MCF 10A (cell line): ENCODE results near the gene EEF1AKMT3. TPM values are rescaled to one million over a fixed set of nuclear protein-coding genes. Genes with fewer than 3 reads are reported as not detected.

Source experiments
- BruUV-seq: library from RNA; stranded (reverse); fragments of 400-500 nt; replicated peaks from 2 replicates; lab custom pipeline; 2021; lab: Mats Ljungman, UMichigan
- CTCF ChIA-PET: fragments of 300-600 bp; sonication (Branson Sonifier 250); formaldehyde crosslinking; extraction: SDS; loops from one replicate; lab custom pipeline; 2021; ENCODE audit warnings: antibody characterized with exemption, inconsistent platforms; lab: Yijun Ruan, JAX
- POLR2A ChIA-PET: fragments of 300-600, 350-650 bp; sonication (Branson Sonifier 250); formaldehyde crosslinking; extraction: SDS; loops from one replicate; lab custom pipeline; 2020; ENCODE audit warnings: antibody characterized with exemption, inconsistent platforms; lab: Yijun Ruan, JAX
- DNase-seq: peaks from one replicate; pipeline ENCODE4 v3.0.0-alpha.2; 2018; ENCODE audit not compliant: unreplicated experiment
- H3K27ac Mint-ChIP-seq: one replicate; pipeline ENCODE4 v1.8.0; 2022; ENCODE audit warnings: mild to moderate bottlenecking, low read depth, mixed read lengths; ENCODE audit not compliant: unreplicated experiment
- H3K27me3 Mint-ChIP-seq: one replicate; pipeline ENCODE4 v1.8.0; 2022; ENCODE audit warnings: mixed read lengths; ENCODE audit not compliant: insufficient read depth, unreplicated experiment
- H3K36me3 Mint-ChIP-seq: one replicate; pipeline ENCODE4 v1.8.0; 2022; ENCODE audit warnings: mild to moderate bottlenecking, moderate library complexity, mixed read lengths; ENCODE audit not compliant: insufficient read depth, unreplicated experiment
- H3K4me1 Mint-ChIP-seq: one replicate; pipeline ENCODE4 v1.8.0; 2022; ENCODE audit warnings: mixed read lengths; ENCODE audit not compliant: insufficient read depth, unreplicated experiment
- H3K4me3 Mint-ChIP-seq: one replicate; pipeline ENCODE4 v1.8.0; 2022; ENCODE audit warnings: mild to moderate bottlenecking, moderate library complexity, mixed read lengths; ENCODE audit not compliant: unreplicated experiment
- H3K9me3 Mint-ChIP-seq: one replicate; pipeline ENCODE4 v1.8.0; 2022; ENCODE audit warnings: mixed read lengths; ENCODE audit not compliant: unreplicated experiment
- CTCF ChIP-seq: fragments of 200-600 bp; IDR thresholded peaks from one replicate; pipeline ENCODE4 v1.8.0; 2022; ENCODE audit warnings: antibody characterized with exemption, mild to moderate bottlenecking; ENCODE audit not compliant: unreplicated experiment
- intact Hi-C: fragments of 100-400 bp; cut with micrococcal nuclease; formaldehyde crosslinking; loops from 2 replicates; pipeline ENCODE4 v1.14.1; 2022
- total RNA-seq: library from RNA; stranded (reverse); gene quantifications from 2 replicates; pipeline ENCODE4 v1.2.3, GENCODE V29; 2022

Gene EEF1AKMT3
- total RNA-seq, 1 experiment from 2014 or later: 8.1 TPM

GRCh38 chr12:57744777-57745484 lies 27.5 kb upstream of the EEF1AKMT3 start, which contains the start of gene TSPAN31:
TSPAN31 (plus strand) TSS chr12:57745039; CDS start chr12:57745155, 116 bp downstream.
- ChIA-PET POLR2A (interaction anchor here (0.5 to 2.5 kb wide), 30 partner anchors 8 to 1215 kb away, joined by 3 to 20 read pairs (median 4); partner anchors contain the start of genes EEF1AKMT3, MARCHF9, METTL1 and OS9), CTCF (interaction anchor here (0.5 to 1.7 kb wide), 7 partner anchors 12 to 161 kb away, joined by 3 to 11 read pairs (median 5); no protein-coding TSS in a partner anchor)
- no TSS peak for BruUV-seq
- TF ChIP-seq CTCF: no peak
- H3K27ac Mint-ChIP-seq: peak within 1 kb of the TSS; percentile 100
- H3K4me3 Mint-ChIP-seq: peak within 1 kb of the TSS; percentile 100
- H3K9me3 Mint-ChIP-seq: no peaks in the 10 kb centered on the region
- intact Hi-C loops: loop anchor here (1.0 kb wide), 1 partner anchor 19 kb away; no protein-coding TSS in a partner anchor
- DNase-seq: peak; percentile 99
- peaks cover 50% of the 10 kb centered on the region for H3K36me3 Mint-ChIP-seq
- H3K27me3 Mint-ChIP-seq: peaks cover 16% of the 10 kb centered on the region
- peaks cover 11% of the 10 kb centered on the region for H3K4me1 Mint-ChIP-seq

- Mint-ChIP-seq H3K36me3 (peaks cover 55% of the 10 kb centered on the region), H3K4me1 (peaks cover 13% of the 10 kb centered on the region), H3K27me3 (peaks cover 11% of the 10 kb centered on the region), H3K4me3 (peak overlapping the region; percentile 100), H3K27ac (peak overlapping the region; percentile 100), H3K9me3 (no peaks in the 10 kb centered on the region)
- TF ChIP-seq CTCF: no peak
- intact Hi-C loops: no loop called here
- POLR2A ChIA-PET: interaction anchor here (0.6 to 2.5 kb wide), 19 partner anchors 9 to 867 kb away, joined by 3 to 20 read pairs (median 3); partner anchors contain the start of genes EEF1AKMT3, MARCHF9, METTL1 and OS9
- CTCF ChIA-PET: interaction anchor here (0.5 to 1.7 kb wide), 6 partner anchors 12 to 161 kb away, joined by 3 to 11 read pairs (median 4); no protein-coding TSS in a partner anchor
- TSS peak; percentile 42 for BruUV-seq
- DNase-seq: no peak
Observed at GRCh38 chr12:57745485-57745881, 26.9 kb upstream of the EEF1AKMT3 start.

- POLR2A ChIA-PET: interaction anchor here (0.7 to 2.5 kb wide), 5 partner anchors 9 to 868 kb away, joined by 3 to 20 read pairs (median 5); partner anchors contain the start of genes EEF1AKMT3, MARCHF9, METTL1 and OS9
- H3K4me3 Mint-ChIP-seq: peak overlapping the region; percentile 100
- TF ChIP-seq CTCF: no peak
- intact Hi-C loops: no loop called here
- BruUV-seq: no TSS peak
- H3K27ac Mint-ChIP-seq: peak overlapping the region; percentile 100
- DNase-seq: no peak
- peaks cover 61% of the 10 kb centered on the region for H3K36me3 Mint-ChIP-seq
- no peaks in the 10 kb centered on the region for H3K9me3 Mint-ChIP-seq
- peaks cover 17% of the 10 kb centered on the region for H3K4me1 Mint-ChIP-seq
- CTCF ChIA-PET: no interaction called here
- H3K27me3 Mint-ChIP-seq: peaks cover 5% of the 10 kb centered on the region
Observed at GRCh38 chr12:57746025-57746424, 26.4 kb upstream of the EEF1AKMT3 start.

GRCh38 chr12:57749061-57749460 lies 23.4 kb upstream of the EEF1AKMT3 start:
- BruUV-seq: no TSS peak
- Mint-ChIP-seq H3K9me3 (no peaks in the 10 kb centered on the region), H3K27me3 (no peaks in the 10 kb centered on the region), H3K4me3 (no peak overlapping the region), H3K27ac (no peak overlapping the region), H3K4me1 (peaks cover 37% of the 10 kb centered on the region), H3K36me3 (peaks cover 66% of the 10 kb centered on the region)
- ChIA-PET CTCF (interaction anchor here (1.9 to 3.1 kb wide), 2 partner anchors 10 to 23 kb away, joined by 6 to 11 read pairs; no protein-coding TSS in a partner anchor), POLR2A (interaction anchor here (0.7 to 1.9 kb wide), 3 partner anchors 18 to 231 kb away, joined by 3 to 13 read pairs (median 4); partner anchors contain the start of gene CYP27B1)
- intact Hi-C loops: no loop called here
- TF ChIP-seq CTCF: no peak
- DNase-seq: no peak
